Right forelimb (tissue), 1 donor: Measurements from ENCODE around the gene PDZD11.
"Not testable (repeated sequence)": the region's sequence is repeated elsewhere in the genome, so short reads cannot be mapped to it uniquely, and the experiment has no call there.

ENCODE experiments used
- DNase-seq: peaks from one replicate; pipeline ENCODE4 v3.0.0-alpha.2; 2018

Gene PDZD11

DNA sequence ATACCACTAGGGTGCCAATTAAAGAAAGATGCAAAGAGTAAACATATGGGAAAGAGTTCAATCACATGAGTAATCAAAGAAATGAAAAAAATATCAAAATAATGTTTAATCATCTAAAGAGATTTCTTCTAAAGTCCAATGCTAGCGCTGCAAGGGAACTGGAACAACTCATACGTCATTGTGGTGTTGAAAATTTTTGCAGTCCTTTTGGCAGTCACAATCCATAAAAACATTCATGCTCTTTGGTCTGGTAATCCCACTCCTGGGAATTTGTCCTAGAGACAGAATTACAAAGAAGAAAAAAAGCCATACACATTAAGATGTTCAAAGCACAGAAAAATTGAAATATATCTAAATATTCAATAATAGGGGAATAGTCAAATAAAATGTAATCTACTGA, 34.3 kb downstream of the PDZD11 start:
- DNase-seq: no peak

GRCh38 chrX:70254909-70255308, 34.8 kb downstream of the PDZD11 start:
- DNase-seq: no peak

DNA sequence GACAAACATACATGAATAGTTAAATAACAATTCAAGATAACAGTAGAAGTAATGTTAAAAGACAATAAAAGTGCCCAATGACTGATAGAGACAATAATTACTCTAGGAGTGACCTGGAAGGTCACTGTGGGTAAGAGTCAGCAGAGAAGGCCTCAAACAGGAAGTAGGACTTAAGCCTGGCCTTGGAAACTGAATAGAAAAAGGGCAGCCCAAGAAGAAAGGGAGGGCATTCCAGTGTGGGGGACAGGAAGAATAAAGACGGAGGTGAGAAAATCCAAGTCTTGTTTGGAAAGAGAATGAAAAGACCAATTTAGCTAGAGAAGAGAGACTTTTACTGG, 35.7 kb downstream of the PDZD11 start:
- no peak for DNase-seq

DNA sequence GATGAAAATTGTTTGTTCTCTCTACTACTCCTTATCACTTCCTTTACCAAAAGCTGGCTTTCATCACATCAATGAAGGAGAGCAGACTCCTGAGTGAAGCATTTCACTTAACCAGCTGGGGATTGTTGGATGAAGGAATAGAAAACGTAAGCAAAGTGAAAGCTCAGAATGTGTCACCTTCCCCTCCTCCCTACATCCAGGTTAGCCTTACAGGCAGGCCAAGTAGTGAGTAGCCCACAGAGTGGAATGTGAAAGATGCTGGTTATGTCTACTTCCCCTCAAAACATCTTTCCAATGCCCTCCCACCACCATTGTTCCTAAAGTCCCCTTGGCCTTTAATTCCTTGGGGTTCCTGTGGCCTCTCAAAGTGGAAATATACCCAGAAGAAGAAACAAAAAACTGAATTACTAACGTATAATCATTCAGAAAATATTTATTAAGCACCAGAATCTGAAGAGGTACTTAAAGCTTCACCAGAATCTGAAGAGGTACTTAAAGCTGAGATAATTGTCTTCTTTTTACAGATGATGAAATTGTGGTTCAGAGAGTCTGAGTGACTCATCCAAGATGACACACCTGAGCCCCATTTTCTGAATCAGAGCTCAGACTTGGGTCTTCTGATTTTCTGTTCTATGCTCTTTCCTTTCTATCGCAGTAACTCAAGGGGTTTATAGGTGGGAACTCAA, 36.2 kb downstream of the PDZD11 start:
- no peak for DNase-seq

- no peak for DNase-seq
Measured at GRCh38 chrX:70252491-70252890, 37.2 kb downstream of the PDZD11 start.

- no peak for DNase-seq
Measured at GRCh38 chrX:70247252-70247651, 42.5 kb downstream of the PDZD11 start.

- DNase-seq: no peak
Measured at GRCh38 chrX:70244881-70245280, 44.8 kb downstream of the PDZD11 start.

DNA sequence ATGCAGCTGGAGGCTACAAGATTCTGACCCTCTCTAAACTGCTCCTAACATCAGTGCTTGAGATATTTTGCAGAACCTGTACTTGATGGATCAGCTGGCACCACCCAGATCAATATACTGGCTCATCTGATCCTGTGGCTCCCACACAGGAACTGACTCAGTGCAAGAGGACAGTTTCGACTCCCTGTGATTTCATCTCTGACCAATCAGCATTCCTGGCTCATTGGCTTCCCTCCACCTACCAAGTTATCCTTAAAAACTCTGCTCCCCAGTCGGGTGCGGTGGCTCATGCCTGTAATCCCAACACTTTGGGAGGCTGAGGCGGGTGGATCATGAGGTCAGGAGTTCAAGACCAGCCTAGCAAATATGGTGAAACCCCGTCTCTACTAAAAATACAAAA, 46.1 kb downstream of the PDZD11 start:
- DNase-seq: not testable (repeated sequence)

GRCh38 chrX:70241501-70241900, 48.2 kb downstream of the PDZD11 start:
- no peak for DNase-seq

GRCh38 chrX:70240751-70241150, 49.0 kb downstream of the PDZD11 start:
- no peak for DNase-seq
